NOMO-1 treated with DMSO at 0.1 percent for 48 hours (cell line): ENCODE measurements around the gene SYT1.
A peak's percentile ranks its signal among the peaks of the same experiment; 100 is the strongest.

Experiments
- DNase-seq: peaks from one replicate; lab custom pipeline; 2025; ENCODE audit not compliant: unreplicated experiment; lab: John Stamatoyannopoulos, UW

Gene SYT1

GRCh38 chr12:79329933-79330332 is 465.4 kb downstream of the SYT1 start:
- no peak for DNase-seq

- no peak for DNase-seq
Observed at GRCh38 chr12:79331870-79332269, 467.3 kb downstream of the SYT1 start.

GRCh38 chr12:79333144-79333543 is 468.6 kb downstream of the SYT1 start:
- DNase-seq: no peak

GRCh38 chr12:79337662-79338290 is 473.2 kb downstream of the SYT1 start:
- no peak for DNase-seq

GRCh38 chr12:79344855-79345847 is 480.6 kb downstream of the SYT1 start:
- peak; percentile 15 for DNase-seq

- DNase-seq: peak; percentile 50
Observed at GRCh38 chr12:79347866-79348265, 483.3 kb downstream of the SYT1 start.

GRCh38 chr12:79351251-79351650 is 486.7 kb downstream of the SYT1 start:
- DNase-seq: no peak

GRCh38 chr12:79356216-79356615 is 491.6 kb downstream of the SYT1 start:
- DNase-seq: no peak

- no peak for DNase-seq
Observed at GRCh38 chr12:79357048-79357447, 492.5 kb downstream of the SYT1 start.

GRCh38 chr12:79358716-79359300 is 494.2 kb downstream of the SYT1 start:
- DNase-seq: peak; percentile 36

GRCh38 chr12:79360286-79360685 is 495.7 kb downstream of the SYT1 start:
- no peak for DNase-seq

- DNase-seq: no peak
Observed at GRCh38 chr12:79360936-79361335, 496.4 kb downstream of the SYT1 start.

GRCh38 chr12:79364197-79364596 is 499.6 kb downstream of the SYT1 start:
- no peak for DNase-seq

- DNase-seq: no peak
Observed at GRCh38 chr12:79366374-79366773, 501.8 kb downstream of the SYT1 start.

- no peak for DNase-seq
Observed at GRCh38 chr12:79367032-79367589, 502.5 kb downstream of the SYT1 start.

- DNase-seq: no peak
Observed at GRCh38 chr12:79370021-79370420, 505.4 kb downstream of the SYT1 start.

GRCh38 chr12:79371226-79371625 is 506.7 kb downstream of the SYT1 start:
- DNase-seq: no peak

GRCh38 chr12:79373896-79374499 is 509.4 kb downstream of the SYT1 start:
- DNase-seq: no peak

GRCh38 chr12:79374545-79374944 is 510.0 kb downstream of the SYT1 start:
- no peak for DNase-seq

GRCh38 chr12:79375050-79375449 is 510.5 kb downstream of the SYT1 start:
- no peak for DNase-seq

- DNase-seq: no peak
Observed at GRCh38 chr12:79378496-79378895, 513.9 kb downstream of the SYT1 start.
